A549 (cell line): ENCODE data around the gene HPCAL1. TPM values are rescaled to one million over a fixed set of nuclear protein-coding genes. Genes with fewer than 3 reads are reported as not detected.

ENCODE experiments used
- ATAC-seq, 2 experiments: fragments of 200-7000 bp in 1 of 2; fragments of >200 bp in 1 of 2; cut with Nextera tagmentation in 1 of 2; cut with Tn5 transposase in 1 of 2; 3 replicates each; pipeline versions ENCODE4 v1.8.0 to v1.9.1; 2018 to 2020; ENCODE audit warnings: mild to moderate bottlenecking in 1 of 2, moderate library complexity in 1 of 2
- CTCF ChIA-PET: fragments of 300-600 bp; sonication (Branson Sonifier 250); formaldehyde crosslinking; extraction: SDS; loops from one replicate; lab custom pipeline; 2021; ENCODE audit warnings: antibody characterized with exemption, inconsistent platforms; lab: Yijun Ruan, JAX
- POLR2A ChIA-PET: fragments of 350-600 bp; formaldehyde crosslinking; extraction: SDS; loops from one replicate; lab custom pipeline; 2021; ENCODE audit warnings: antibody characterized with exemption, inconsistent platforms; lab: Yijun Ruan, JAX
- DNase-seq, 2 experiments: peaks; one replicate each; pipeline versions ENCODE4 v3.0.0 to v3.0.0-alpha.2; 2011 to 2016; ENCODE audit warnings: low read depth in 1 of 2, low spot score in 1 of 2
- FAIRE-seq: peaks from 2 replicates; lab custom pipeline; 2011; peaks lifted over from hg19 to GRCh38; lab: Jason Lieb, UNC
- H3K27ac ChIP-seq, 2 experiments: fragments of >200 bp; sonication (Bioruptor Twin); formaldehyde crosslinking; 3 replicates each; pipeline ENCODE4 v1.5.1; 2016 to 2017
- H3K4me1 ChIP-seq: fragments of >200 bp; sonication (Bioruptor Twin); formaldehyde crosslinking; 3 replicates; pipeline ENCODE4 v1.6.1; 2016
- H3K4me2 ChIP-seq: fragments of >200 bp; sonication (Bioruptor Twin); formaldehyde crosslinking; 3 replicates; pipeline ENCODE4 v1.6.1; 2016
- H3K4me3 ChIP-seq: fragments of >200 bp; sonication (Bioruptor Twin); formaldehyde crosslinking; 3 replicates; pipeline ENCODE4 v1.5.1; 2016
- H3K9me3 ChIP-seq: fragments of >200 bp; sonication (Bioruptor Twin); formaldehyde crosslinking; 3 replicates; pipeline ENCODE4 v1.6.1; 2016
- BCL3 ChIP-seq: fragments of >200 bp; sonication (Bioruptor Twin); formaldehyde crosslinking; IDR thresholded peaks from 3 replicates; pipeline ENCODE4 v1.6.1; 2016
- CBX8 ChIP-seq: fragments of 200-600 bp; sonication (generic); IDR thresholded peaks from 2 replicates; pipeline ENCODE4 v1.6.1; 2016
- CEBPB ChIP-seq, 2 experiments: fragments of >200 bp in 1 of 2; sonication (Bioruptor Twin) in 1 of 2; formaldehyde crosslinking in 1 of 2; IDR thresholded peaks; 2 replicates each; pipeline ENCODE4 v1.6.1; 2012 to 2016
- CHD4 ChIP-seq: fragments of 200-600 bp; sonication (generic); IDR thresholded peaks from 2 replicates; pipeline ENCODE4 v1.6.1; 2016; ENCODE audit warnings: antibody characterized with exemption, mild to moderate bottlenecking, borderline replicate concordance
- FOSL2 ChIP-seq, 2 experiments: fragments of 450-650 bp in 1 of 2; fragments of >200 bp in 1 of 2; sonication (Bioruptor Twin) in 1 of 2; formaldehyde crosslinking; IDR thresholded peaks; 2 replicates each; pipeline versions ENCODE4 v1.5.0 to v1.6.1; 2016 to 2020; ENCODE audit warnings: mild to moderate bottlenecking in 1 of 2, moderate library complexity in 1 of 2
- JUNB ChIP-seq: fragments of >200 bp; sonication (Bioruptor Twin); formaldehyde crosslinking; IDR thresholded peaks from 2 replicates; pipeline ENCODE4 v1.6.1; 2016
- KDM1A ChIP-seq: fragments of 200-600 bp; sonication (generic); IDR thresholded peaks from 2 replicates; pipeline ENCODE4 v1.6.1; 2016; ENCODE audit warnings: low read depth, mild to moderate bottlenecking
- KDM5A ChIP-seq: fragments of 200-600 bp; sonication (generic); IDR thresholded peaks from 2 replicates; pipeline ENCODE4 v1.6.1; 2016; ENCODE audit warnings: antibody characterized with exemption, mild to moderate bottlenecking
- MAZ ChIP-seq: fragments of 150-350 bp; IDR thresholded peaks from 2 replicates; pipeline ENCODE4 v1.6.1; 2014; ENCODE audit warnings: antibody characterized with exemption, low read depth, low read length, borderline replicate concordance
- MYC ChIP-seq: IDR thresholded peaks from 2 replicates; pipeline ENCODE4 v1.6.1; 2012; ENCODE audit warnings: mild to moderate bottlenecking, inconsistent platforms, low read length, improper control_type of control experiment, borderline replicate concordance
- NFE2L2 ChIP-seq: fragments of 150-350 bp; conservative IDR thresholded peaks from 2 replicates; pipeline ENCODE4 v1.6.1; 2014; ENCODE audit warnings: low read length
- RFX5 ChIP-seq: fragments of 450-650 bp; IDR thresholded peaks from 2 replicates; pipeline ENCODE4 v1.7.1; 2014; ENCODE audit warnings: antibody characterized with exemption, mild to moderate bottlenecking, moderate library complexity
- RNF2 ChIP-seq: fragments of 200-600 bp; sonication (generic); IDR thresholded peaks from 2 replicates; pipeline ENCODE4 v1.6.1; 2016; ENCODE audit warnings: low read depth, mild to moderate bottlenecking, antibody characterized with exemption, moderate library complexity, borderline replicate concordance
- TFCP2L1 ChIP-seq: fragments of 250-450 bp; sonication (Bioruptor Pico); IDR thresholded peaks from 2 replicates; pipeline ENCODE4 v1.5.0; 2021; ENCODE audit warnings: mild to moderate bottlenecking
- WGBS: methylation state at CpG from one replicate; pipeline ENCODE4 v1.1.6; 2017; ENCODE audit errors: missing lambda C conversion rate; 5-methylcytosine and 5-hydroxymethylcytosine counted together
- polyA plus RNA-seq, 4 experiments: library from polyadenylated mRNA; depleted of rRNA in 3 of 4; stranded (reverse); fragments of >200 nt; fragmentation: RNase III in 1 of 4; extraction: RNeasy Plus Mini Kit Qiagen cat#74134 plus additional on column Dnase treatment in 1 of 4; gene quantifications; 2 replicates in 3 of 4; 3 replicates in 1 of 4; pipeline ENCODE4 v1.2.3, GENCODE V29; 2011 to 2017
- TF ChIP-seq, protein P1 (sequence below): fragments of 200-600 bp; sonication (generic); IDR thresholded peaks from 2 replicates; pipeline ENCODE4 v1.6.1; 2016; ENCODE audit warnings: antibody characterized with exemption, mild to moderate bottlenecking, moderate library complexity
- TF ChIP-seq, protein P2 (sequence below): fragments of >200 bp; sonication (Bioruptor Twin); formaldehyde crosslinking; IDR thresholded peaks from 3 replicates; pipeline ENCODE4 v1.5.1; 2016

The HPCAL1 gene
- polyA plus RNA-seq, 2 of the 4 experiments (the other 2 are of a cell fraction) = 44.4 to 66.4 TPM

DNA sequence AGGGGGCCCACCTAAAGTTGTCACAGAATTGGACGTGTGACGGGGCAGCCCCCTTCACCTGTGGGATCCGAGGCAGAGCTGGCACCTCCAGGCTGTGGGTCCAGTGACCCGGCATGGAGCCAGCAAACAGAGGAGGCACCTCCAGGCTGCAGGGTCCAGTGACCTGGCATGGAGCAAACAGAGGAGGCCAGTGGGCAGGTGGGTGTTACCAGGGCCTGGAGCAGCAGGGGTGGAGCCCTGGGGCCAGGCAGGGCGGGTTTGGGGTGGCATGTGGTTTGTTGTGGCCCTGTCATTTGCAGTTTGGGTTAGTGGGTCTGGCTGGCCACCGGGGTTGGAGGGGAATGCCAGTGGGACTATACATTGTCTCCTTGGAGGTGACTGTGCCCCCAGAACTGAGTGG, 68.2 kb downstream of the HPCAL1 start (continued):
- no peak for TF ChIP-seq JUNB
- no peak for TF ChIP-seq MAZ

GRCh38 chr2:10371441-10372196, 68.9 kb downstream of the HPCAL1 start:
- POLR2A ChIA-PET = no interaction called here
- TF ChIP-seq, protein P1, sequence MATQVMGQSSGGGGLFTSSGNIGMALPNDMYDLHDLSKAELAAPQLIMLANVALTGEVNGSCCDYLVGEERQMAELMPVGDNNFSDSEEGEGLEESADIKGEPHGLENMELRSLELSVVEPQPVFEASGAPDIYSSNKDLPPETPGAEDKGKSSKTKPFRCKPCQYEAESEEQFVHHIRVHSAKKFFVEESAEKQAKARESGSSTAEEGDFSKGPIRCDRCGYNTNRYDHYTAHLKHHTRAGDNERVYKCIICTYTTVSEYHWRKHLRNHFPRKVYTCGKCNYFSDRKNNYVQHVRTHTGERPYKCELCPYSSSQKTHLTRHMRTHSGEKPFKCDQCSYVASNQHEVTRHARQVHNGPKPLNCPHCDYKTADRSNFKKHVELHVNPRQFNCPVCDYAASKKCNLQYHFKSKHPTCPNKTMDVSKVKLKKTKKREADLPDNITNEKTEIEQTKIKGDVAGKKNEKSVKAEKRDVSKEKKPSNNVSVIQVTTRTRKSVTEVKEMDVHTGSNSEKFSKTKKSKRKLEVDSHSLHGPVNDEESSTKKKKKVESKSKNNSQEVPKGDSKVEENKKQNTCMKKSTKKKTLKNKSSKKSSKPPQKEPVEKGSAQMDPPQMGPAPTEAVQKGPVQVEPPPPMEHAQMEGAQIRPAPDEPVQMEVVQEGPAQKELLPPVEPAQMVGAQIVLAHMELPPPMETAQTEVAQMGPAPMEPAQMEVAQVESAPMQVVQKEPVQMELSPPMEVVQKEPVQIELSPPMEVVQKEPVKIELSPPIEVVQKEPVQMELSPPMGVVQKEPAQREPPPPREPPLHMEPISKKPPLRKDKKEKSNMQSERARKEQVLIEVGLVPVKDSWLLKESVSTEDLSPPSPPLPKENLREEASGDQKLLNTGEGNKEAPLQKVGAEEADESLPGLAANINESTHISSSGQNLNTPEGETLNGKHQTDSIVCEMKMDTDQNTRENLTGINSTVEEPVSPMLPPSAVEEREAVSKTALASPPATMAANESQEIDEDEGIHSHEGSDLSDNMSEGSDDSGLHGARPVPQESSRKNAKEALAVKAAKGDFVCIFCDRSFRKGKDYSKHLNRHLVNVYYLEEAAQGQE = no peak
- no peak for TF ChIP-seq CEBPB (IDR thresholded peaks at IDR 0.05)
- no peak for TF ChIP-seq RFX5
- no peak for TF ChIP-seq CBX8
- TF ChIP-seq TFCP2L1 (CRISPR knock-in tag) = no peak
- TF ChIP-seq KDM1A = no peak
- TF ChIP-seq MYC = no peak
- no peak for TF ChIP-seq CHD4
- no peak for TF ChIP-seq KDM5A
- no peak for TF ChIP-seq NFE2L2
- TF ChIP-seq BCL3 = no peak
- TF ChIP-seq, protein P2, sequence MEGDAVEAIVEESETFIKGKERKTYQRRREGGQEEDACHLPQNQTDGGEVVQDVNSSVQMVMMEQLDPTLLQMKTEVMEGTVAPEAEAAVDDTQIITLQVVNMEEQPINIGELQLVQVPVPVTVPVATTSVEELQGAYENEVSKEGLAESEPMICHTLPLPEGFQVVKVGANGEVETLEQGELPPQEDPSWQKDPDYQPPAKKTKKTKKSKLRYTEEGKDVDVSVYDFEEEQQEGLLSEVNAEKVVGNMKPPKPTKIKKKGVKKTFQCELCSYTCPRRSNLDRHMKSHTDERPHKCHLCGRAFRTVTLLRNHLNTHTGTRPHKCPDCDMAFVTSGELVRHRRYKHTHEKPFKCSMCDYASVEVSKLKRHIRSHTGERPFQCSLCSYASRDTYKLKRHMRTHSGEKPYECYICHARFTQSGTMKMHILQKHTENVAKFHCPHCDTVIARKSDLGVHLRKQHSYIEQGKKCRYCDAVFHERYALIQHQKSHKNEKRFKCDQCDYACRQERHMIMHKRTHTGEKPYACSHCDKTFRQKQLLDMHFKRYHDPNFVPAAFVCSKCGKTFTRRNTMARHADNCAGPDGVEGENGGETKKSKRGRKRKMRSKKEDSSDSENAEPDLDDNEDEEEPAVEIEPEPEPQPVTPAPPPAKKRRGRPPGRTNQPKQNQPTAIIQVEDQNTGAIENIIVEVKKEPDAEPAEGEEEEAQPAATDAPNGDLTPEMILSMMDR = no peak
- no peak for TF ChIP-seq RNF2
- no peak for TF ChIP-seq FOSL2 (IDR thresholded peaks at IDR 0.05)
- no peak for TF ChIP-seq FOSL2 (CRISPR knock-in tag; IDR thresholded peaks at IDR 0.05)
- TF ChIP-seq, all 56 proteins: peak for 0
- no peak for FAIRE-seq
- no peaks in the 10 kb centered on the region for H3K9me3 ChIP-seq
- peak overlapping the region in 1 of 2 experiments; percentile 8; a peak in 1 of 6 replicates for H3K27ac ChIP-seq
- H3K4me1 ChIP-seq = no peaks in the 10 kb centered on the region; the same call in 2 of the 3 replicates
- ATAC-seq = no peak
- no peak for DNase-seq
- no peak overlapping the region for H3K4me3 ChIP-seq
- CTCF ChIA-PET = interaction anchor here (1.0 to 1.3 kb wide), 3 partner anchors 38 to 811 kb away, joined by 3 to 6 read pairs (median 4); no protein-coding TSS in a partner anchor
- H3K4me2 ChIP-seq = no peak overlapping the region
- WGBS = 89% methylated on average over 15 of the region's 15 CpGs
